ENCODE measurements around the gene DISC1.

Gene DISC1

DNA sequence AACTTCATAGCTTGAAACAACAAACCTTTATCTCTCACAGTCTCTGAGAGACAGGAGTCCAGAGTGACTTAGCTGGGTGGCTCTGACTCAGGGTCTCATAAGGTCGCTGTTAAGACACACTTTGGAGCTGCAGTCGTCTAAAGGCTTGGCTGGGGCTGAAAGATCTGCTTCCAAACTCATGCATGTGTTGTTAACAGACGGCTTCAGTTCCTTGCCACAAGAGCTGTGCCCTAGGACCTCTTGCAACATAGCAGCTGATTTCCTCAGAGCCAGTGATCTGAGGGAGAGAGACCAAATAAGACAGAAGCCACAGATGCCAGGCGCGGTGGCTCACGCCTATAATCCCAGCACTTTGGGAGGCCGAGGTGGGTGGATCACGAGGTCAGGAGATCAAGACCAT, 176.8 kb downstream of the DISC1 start:
- in situ Hi-C loops (cut with HindIII; ENCODE audit: low sequenced_read_pairs), result no loop called here

DNA sequence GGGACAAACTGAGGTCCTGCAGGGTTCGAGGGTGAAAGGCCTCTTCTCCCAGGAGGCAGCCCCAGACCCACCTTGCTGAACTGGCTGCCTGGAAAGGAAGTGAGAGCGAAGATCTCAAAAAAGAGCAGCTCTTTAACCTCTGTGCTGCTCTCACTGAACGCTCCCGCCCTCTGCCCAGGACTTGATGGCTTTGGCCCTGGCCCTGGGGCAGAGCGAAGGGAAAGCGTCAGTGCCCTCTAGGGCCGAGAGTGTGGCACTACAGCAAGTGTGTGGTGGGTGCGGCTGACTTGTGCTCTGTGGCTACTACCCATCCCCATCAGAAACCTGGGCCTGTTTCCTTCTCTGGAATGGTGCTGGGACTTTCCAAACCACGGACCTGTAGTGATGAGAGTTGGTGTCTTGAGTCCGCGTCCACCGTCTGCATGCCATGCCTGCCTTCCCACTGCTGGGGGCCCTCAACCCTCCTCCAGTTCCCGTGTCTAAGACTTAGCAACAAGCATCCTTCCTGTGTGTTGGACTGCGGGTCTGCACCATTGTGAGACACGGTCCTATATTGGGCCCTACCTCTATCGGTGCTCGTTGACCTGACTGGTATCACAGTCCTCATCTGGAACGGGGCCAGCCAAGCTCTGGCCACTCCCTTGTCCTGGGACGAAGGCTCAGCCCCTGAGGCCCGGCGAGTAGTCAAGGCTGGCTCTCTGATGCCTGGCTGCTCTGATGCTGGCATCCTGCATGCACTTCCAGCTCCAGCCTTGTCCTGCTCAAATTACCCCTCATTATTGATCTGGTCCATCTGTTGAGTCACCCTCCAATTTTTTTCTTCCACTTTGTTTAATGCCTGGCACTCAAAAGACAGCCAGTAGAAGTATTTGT, 180.3 kb downstream of the DISC1 start:
- in situ Hi-C loops (cut with HindIII; ENCODE audit: low sequenced_read_pairs), result no loop called here

DNA sequence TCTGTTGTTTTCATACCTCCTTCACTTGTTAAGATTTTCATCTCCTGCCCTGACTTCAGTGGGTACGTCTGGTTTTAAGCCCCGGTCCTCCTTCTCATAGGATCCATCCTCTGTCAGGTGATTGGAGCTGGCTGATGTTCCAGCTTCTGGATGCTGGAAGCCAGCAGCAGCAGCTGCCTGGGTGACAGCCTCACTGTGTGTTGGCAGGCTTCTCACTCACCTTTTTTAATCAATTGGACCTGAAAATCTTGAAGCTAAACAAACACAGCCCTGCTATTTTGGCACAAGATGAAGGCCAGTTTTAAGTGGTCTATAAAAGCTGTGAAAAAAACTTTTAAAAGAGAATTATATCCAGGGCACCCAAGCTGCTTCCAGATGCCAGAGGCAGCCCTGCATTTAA, 181.0 kb downstream of the DISC1 start:
- in situ Hi-C loops (cut with HindIII; ENCODE audit: low sequenced_read_pairs), result no loop called here

DNA sequence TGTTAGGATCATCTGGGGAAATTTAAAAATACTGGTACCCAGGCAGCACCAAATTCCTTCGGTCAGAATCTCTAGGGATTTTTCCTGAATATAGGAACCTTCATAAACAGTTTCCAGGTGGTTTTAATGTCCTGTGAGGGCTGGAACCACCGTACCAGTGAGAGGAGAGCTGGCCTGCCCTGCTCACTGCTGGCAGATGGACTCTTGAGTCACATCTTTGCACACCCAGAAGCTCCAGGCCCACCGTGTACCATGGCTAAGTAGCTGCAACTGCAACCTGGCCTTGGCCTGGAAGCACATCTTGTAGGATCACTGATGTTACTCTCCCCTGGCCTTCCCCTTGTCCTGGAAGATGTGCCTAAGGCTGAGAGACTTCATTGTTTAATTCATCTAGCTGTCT, 181.5 kb downstream of the DISC1 start:
- in situ Hi-C loops (cut with HindIII; ENCODE audit: low sequenced_read_pairs), result no loop called here

DNA sequence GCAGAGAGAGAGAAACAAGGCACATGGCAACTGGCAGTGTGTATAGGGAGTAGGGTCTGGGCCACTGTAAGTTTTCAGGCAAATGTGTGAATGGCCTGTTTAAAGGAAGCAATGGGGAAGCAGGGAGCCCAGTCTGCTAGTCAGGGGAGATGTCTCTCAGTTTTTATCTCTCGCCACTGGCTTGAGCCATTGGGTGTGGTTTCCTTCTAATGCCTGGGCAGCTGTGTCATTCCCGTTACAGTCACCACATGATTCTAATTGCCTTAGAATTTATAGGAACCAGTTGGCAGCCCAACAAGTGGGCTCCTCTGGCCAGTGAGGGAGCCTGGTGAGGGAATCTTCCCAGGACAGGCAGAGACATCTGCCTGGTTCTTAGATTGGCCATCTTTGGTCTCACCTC, 182.4 kb downstream of the DISC1 start:
- in situ Hi-C loops (cut with HindIII; ENCODE audit: low sequenced_read_pairs), result no loop called here

DNA sequence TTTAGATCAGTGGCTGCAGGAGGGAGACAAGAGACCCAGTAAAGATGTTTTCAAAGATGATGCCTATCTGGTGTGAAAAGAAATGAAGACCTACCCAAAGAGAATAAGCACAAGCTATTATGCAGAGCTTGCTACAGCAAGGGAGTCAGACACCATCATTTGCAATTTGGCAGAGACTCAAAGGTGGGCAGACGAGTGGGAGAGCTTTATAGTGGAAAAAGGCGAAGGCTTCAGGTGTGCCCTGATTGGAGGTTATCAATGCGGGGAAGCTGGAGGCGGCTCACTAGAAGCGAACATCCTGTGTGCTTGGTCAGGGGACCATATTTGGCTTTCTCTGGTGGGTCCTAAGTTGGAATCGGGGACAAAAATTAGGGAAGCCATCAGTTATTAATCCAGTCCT, 183.8 kb downstream of the DISC1 start:
- in situ Hi-C loops (cut with HindIII; ENCODE audit: low sequenced_read_pairs), result no loop called here

DNA sequence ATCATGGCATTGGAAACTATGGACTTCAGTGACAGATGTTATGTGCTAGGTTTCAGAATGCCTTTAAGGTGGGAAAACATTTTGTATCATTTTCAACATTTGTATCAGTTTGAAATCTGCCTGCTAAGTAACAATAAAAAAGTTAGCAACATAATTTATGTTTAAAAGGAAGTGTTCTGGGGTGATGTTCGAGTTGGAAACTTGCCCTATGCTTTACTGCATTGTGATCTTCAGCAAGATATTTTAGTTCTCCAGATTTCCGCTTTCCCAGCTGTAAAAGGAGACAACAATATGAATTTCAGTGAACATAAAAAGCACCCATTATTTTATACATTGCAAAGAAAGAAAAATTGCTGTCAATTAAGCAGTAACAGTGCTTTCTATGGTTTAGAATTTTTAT, 187.4 kb downstream of the DISC1 start:
- in situ Hi-C loops (cut with HindIII; ENCODE audit: low sequenced_read_pairs), result no loop called here

DNA sequence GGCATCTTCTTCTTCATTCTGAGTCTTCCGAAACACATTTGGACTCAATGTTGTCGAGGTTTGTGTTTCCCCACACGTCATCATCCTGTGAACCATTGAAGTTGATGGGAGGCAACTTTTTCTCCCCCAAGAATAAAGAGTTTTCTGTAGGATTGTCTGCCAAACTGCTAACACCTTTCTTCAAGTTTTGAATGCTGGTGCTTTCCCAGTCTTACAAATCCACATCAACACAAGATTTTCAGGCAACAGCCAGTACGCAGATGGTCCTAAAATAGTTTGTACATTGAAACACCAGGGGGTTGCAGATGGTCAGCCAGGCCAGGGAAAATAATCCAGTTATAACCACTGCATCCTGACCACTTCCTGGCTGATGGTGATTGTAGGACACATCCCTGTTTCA, 187.9 kb downstream of the DISC1 start:
- in situ Hi-C loops (cut with HindIII; ENCODE audit: low sequenced_read_pairs), result no loop called here

DNA sequence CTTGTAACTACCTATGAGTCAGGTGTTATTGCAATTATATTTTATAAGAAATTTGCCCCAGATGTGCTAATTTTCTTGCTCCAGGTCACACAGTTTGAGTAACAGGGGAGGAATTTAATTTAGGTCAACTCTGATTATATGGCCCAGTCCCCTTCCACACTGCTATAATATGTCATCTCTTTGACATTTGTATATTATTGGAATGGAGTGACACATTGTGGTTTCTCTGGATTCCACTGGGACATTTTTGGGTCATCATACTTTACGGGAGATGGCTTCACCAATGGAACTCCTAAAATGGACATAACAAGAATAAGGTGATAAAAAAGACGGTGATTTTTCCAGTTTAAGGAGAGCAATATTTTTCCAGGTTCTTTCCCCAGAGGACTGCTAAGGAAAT, 191.2 kb downstream of the DISC1 start:
- in situ Hi-C loops (cut with HindIII; ENCODE audit: low sequenced_read_pairs), result no loop called here

DNA sequence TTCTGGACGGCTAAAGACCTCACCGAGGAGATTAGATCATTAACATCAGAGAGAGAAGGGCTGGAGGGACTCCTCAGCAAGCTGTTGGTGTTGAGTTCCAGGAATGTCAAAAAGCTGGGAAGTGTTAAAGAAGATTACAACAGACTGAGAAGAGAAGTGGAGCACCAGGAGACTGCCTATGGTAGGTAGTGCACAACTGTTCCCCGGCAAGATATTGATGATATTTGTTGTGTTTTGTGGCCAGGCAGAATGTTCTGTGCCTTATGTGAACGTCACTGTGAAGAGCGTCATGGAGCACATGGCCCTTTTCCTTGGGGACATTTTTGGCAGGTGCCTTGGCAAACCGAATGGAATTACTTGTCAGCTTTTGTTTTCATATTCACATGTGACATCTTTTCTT, 191.7 kb downstream of the DISC1 start:
- in situ Hi-C loops (cut with HindIII; ENCODE audit: low sequenced_read_pairs), result no loop called here

DNA sequence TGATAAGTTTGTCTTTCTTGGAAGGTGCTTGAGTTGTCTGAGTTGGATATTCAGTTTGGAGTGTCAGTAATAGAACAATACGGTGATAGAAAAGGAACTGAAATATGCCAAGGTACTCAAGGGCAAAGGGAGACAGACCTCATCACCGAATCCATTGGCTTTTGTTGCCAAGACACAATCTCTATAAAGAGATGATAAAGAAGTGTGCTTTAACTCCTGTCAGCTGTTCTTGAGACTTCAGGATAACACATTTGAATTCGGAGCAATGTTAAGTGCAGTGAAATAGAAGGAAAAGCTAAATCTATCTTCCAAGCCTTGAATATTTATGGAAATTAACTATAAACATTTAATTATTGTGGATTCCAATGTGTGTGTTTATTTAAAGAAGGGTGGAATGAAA, 194.7 kb downstream of the DISC1 start:
- in situ Hi-C loops (cut with HindIII; ENCODE audit: low sequenced_read_pairs), result no loop called here

- in situ Hi-C loops (cut with HindIII; ENCODE audit: low sequenced_read_pairs), result no loop called here
Measured at GRCh38 chr1:231822041-231822440, 195.5 kb downstream of the DISC1 start.

- in situ Hi-C loops (cut with HindIII; ENCODE audit: low sequenced_read_pairs), result no loop called here
Measured at GRCh38 chr1:231826566-231826965, 200.0 kb downstream of the DISC1 start.

DNA sequence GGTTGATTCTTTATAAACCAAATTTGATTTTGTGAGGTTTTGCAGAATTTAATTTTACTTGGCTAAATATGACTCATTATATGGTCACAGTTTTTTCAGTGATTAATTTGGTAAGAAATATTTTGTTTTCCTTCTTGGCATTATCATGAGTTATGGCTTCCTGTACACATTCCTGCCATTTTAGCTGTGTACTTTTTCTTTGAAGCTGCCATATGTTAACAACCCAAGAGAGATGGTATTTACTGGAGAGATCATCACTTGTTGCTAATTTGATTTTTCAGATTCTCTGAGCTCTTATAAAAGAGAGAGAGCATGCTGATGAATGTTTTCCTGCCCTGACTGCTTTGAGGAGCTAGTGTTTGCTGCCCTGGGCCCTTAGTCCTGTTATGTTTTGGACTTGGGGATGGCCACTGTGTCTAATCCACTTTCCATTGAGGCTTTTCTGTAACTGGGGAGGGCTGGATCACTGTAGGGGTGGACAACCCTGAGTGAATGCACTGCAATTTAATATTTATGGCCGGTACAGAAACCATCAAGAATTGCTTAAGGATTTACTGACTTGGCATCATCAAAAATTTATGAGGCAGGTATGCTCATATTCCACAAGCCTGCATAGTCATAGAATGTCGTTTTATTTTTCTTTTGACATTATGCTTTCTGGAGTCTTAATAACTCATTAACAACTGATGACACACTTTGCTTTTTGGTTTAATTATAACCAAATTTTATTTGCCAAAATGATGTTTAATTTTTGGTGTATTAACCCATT, 200.9 kb downstream of the DISC1 start:
- in situ Hi-C loops (cut with HindIII; ENCODE audit: low sequenced_read_pairs), result no loop called here

DNA sequence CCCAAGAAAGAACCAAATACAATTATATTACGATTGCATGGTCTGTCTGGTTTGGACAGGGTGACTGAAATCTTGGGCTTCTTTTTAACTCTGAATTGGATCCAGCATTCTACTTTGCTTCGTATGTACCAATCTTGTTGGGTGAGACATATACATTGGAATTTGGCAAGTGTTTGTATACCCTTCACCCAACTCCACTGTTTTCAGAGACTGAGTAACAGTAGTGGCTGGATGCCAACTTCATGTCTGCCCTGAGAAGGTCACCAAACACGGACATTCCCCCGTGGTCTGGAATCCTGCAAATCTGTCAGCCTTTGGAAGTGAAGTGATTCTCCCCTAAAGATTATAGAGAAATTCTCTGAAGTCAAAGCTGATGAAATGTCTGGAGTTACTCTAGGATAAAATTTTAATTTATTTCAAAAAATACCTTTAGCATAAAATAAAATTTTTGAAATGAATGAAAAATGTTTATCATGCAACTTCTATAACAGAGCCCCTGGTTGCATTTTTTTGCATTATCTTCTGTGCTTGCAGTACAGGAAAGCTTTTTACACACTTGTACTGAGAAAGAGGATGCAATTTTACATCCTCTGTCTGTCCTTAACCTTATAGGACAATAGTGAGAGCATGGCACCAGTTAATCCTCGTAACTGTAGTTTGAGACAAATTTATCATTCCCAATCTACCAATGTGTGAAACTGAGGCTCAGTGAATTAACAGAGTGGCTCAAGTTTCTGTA, 201.8 kb downstream of the DISC1 start:
- in situ Hi-C loops (cut with HindIII; ENCODE audit: low sequenced_read_pairs), result no loop called here

DNA sequence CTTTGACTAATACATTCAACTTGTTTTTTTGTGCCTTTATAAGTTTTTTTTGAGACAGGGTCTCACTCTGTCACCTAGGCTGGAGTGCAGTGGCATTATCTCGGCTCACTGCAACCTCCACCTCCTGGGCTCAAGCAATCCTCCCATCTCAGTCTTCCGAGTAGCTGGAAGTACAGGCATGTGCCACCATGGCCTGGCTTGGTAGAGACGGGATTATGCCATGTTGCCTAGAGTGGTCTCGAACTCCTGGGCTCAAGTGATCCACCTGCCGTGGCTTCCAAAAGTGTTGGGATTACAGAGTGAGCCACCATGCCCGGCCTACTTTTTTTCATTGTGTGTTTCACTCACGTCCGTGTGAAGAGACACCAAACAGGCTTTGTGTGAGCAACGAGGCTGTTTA, 202.7 kb downstream of the DISC1 start:
- in situ Hi-C loops (cut with HindIII; ENCODE audit: low sequenced_read_pairs), result no loop called here

DNA sequence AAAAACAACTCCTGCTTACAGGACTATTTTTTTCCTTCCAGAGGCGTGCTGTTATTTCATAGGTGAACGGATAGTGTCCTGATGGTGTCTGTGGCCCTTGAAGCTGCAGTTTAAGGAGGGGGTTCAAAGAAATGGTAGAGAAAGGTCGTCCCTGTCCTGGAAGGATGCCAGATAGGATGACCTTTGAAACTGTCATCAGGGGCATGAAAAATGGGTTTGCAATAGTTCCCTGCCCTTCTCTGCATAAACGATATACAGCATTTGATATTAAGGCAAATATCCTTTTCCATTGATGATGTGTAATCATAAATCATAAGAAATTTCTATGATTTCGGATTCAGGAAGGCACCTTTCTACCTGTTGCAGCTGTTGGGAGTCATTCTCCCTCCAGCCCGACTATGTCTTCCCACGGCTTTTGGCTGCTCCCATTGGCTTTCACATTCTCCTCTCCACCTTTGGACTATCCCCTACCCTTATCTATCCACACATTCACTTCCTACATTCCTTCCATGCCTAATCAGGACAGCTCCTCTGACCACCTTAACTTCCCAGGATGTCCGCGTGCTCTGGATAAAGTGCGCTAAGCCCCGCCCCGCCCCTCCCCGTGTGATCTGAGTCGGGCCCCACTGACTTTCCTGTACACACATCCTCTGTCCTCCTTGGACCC, 209.8 kb downstream of the DISC1 start:
- in situ Hi-C loops (cut with HindIII; ENCODE audit: low sequenced_read_pairs), result no loop called here

GRCh38 chr1:231838521-231838920, 211.9 kb downstream of the DISC1 start:
- in situ Hi-C loops (cut with HindIII; ENCODE audit: low sequenced_read_pairs), result no loop called here

GRCh38 chr1:231839999-231840398, 213.4 kb downstream of the DISC1 start:
- in situ Hi-C loops (cut with HindIII; ENCODE audit: low sequenced_read_pairs), result no loop called here

GRCh38 chr1:231841616-231842344, 215.2 kb downstream of the DISC1 start:
- in situ Hi-C loops (cut with HindIII; ENCODE audit: low sequenced_read_pairs), result no loop called here

Measured in endothelial cell of hepatic sinusoid (primary cell).